GM18867 (cell line): ENCODE results near the gene STYK1.
"Not testable (repeated sequence)": the region's sequence is repeated elsewhere in the genome, so short reads cannot be mapped to it uniquely, and the experiment has no call there.

Source experiments
- ATAC-seq: cut with Tn5 transposase; IDR thresholded peaks from one replicate; pipeline ENCODE4 v1.9.1; 2021; ENCODE audit warnings: mild to moderate bottlenecking, moderate library complexity; ENCODE audit not compliant: unreplicated experiment

Gene STYK1

DNA sequence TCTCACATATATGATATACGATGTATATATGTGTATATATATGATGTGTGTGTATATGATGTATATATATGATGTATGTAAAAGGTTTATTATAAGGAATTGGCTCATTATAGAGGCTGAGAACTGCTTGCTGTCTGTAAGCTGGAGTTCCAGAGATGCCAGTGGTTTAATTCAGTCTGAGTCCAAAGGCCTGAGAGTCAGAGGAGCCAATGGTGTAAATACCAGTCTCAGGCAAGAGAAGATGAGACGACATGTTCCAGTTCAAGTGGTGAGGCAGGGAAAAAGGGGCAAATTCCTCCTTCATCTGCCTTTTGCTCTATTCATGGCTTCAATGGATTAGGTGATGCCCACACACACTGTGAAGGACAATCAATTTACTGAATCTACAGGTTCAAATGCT is 17.1 kb upstream of the STYK1 start:
- ATAC-seq: no peak

- ATAC-seq: no peak
These were observed 15.3 kb upstream of the STYK1 start for GRCh38 chr12:10689146-10689545.

GRCh38 chr12:10688042-10688441 is 14.2 kb upstream of the STYK1 start:
- no peak for ATAC-seq

- no peak for ATAC-seq
These were observed 1.5 kb downstream of the STYK1 start for GRCh38 chr12:10672231-10672868.

DNA sequence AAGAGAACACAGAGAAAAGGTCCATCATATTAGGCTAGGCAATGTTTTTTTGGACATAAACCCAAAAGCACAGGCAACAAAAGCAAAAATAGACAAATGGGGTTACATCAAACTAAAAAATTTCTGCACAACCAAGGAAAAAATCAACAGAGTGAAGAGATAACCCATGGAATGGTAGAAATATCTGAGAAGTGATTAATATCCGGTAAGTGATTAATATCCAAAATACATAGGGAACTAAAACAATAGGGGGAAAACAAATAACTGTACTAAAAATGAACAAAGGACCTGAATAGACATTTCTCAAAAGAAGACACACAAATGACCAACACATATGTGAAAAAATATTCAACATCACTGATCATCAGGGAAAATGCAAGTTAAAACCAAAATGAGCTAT is 4.3 kb downstream of the STYK1 start:
- ATAC-seq: no peak

- ATAC-seq: no peak
These were observed 5.3 kb downstream of the STYK1 start for GRCh38 chr12:10668526-10668925.

DNA sequence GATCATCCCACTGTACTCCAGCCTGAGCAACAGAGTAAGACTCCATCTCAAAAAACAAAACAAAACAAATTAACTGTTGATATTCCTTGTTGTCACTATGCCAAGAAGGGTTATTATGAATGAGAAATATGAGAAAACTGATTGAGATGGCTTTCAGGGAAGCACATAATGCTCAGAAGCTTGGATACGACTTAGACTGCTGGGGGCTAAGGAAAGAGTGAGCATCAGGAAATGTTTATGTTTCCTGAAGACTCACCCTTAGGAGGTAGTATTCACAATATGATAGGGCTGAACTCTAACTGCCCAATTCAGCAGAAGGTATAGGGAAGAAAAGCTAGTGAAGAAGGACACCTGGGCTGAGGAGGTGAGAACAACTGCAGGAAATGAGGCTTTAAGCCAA is 6.3 kb downstream of the STYK1 start:
- no peak for ATAC-seq

DNA sequence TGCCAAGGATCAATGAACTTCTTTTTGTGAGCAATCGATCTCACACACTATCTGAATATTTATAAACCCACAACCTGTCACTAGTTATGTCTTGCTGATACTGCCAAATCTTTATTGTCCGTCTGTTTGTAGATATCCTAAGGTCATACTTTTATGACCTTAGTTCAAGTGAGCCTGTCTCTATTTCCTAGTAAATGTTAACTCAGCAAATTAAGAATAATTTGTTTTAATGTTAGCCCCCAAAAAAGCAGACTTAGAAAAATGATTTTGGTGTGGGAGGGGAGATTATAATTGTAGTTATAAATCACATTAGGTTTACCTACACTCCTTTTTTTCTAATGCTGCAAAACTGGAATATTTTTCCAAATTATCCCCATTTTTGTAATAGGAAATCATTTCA is 9.4 kb downstream of the STYK1 start:
- ATAC-seq: no peak

GRCh38 chr12:10663869-10664268 is 10.0 kb downstream of the STYK1 start:
- no peak for ATAC-seq

- ATAC-seq: no peak
These were observed 12.5 kb downstream of the STYK1 start for GRCh38 chr12:10661338-10661737.

DNA sequence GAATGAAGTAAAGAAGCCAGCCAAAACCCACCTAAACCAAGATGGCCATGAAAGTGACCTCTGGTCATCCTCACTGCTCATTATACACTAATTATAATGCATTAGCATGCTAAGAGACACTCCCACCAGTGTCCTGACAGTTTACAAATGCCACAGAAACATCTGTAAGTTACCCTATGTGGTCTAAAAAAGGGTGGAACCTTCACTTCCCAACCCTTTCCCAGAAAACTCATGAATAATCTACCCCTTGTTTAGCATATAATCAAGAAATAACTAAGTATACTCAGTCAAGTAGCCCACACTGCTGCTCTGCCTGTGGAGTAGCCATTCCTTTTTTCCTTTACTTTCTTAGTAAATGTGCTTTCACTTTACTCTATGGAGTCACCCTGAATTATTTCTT is 19.8 kb downstream of the STYK1 start:
- ATAC-seq: no peak

GRCh38 chr12:10652192-10652591 is 21.7 kb downstream of the STYK1 start:
- ATAC-seq: no peak

GRCh38 chr12:10646576-10646975 is 27.3 kb downstream of the STYK1 start:
- ATAC-seq: not testable (repeated sequence)

DNA sequence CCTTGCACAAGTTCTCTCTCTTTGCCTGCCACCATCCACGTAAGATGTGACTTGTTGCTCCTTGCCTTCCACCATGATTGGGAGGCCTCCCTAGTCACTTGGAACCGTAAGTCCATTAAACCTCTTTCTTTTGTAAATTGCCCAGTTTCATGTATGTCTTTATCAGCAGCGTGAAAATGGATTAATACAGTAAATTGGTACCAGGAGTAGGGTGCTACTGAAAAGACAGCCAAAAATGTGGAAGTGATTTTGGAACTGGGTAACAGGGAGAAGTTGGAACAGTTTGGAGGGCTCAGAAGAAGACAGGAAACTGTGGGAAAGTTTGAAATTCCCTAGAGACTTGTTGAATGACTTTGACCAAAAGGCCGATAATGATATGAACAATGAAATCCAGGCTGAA is 27.9 kb downstream of the STYK1 start:
- ATAC-seq: no peak

- ATAC-seq: no peak
These were observed 31.9 kb downstream of the STYK1 start for GRCh38 chr12:10641735-10642500.

DNA sequence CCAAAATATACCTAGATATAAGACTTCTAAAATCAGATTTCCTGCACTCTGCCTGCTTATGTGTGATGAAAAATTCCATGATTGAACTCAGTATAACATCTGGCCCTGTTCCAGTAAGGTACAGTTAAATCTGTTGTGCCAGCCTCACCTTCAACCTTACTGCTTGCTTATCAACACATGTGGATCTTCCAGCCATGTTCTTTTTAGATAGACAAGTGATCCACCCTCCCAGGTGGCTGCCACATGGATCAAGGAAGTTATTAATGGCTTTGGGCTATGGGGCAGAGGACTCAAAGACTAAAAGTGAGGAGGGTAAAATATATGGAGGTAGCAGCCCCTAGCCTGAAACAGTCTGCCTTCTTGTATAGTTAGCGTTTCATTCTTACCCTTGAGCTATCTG is 35.1 kb downstream of the STYK1 start:
- no peak for ATAC-seq

DNA sequence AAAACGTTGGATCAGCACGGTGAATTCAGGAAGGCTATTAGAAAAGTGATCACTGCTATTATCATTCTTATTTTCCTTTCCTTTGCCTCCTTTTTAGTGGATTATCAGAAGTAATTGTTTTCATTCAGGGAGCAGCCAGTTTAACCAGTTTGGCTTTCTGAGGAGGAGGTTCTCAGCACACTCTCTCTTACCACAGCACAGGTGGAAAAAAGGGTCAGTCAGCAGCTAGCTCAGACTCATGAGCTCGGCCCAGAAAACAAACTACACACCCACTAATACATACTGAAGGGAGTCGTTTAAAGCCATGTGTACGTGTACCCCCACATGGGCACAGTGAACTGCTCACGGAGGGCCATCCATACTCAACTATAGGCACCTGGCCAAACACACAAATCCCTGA is 37.2 kb downstream of the STYK1 start:
- ATAC-seq: no peak

- no peak for ATAC-seq
These were observed 37.7 kb downstream of the STYK1 start for GRCh38 chr12:10636124-10636523.

DNA sequence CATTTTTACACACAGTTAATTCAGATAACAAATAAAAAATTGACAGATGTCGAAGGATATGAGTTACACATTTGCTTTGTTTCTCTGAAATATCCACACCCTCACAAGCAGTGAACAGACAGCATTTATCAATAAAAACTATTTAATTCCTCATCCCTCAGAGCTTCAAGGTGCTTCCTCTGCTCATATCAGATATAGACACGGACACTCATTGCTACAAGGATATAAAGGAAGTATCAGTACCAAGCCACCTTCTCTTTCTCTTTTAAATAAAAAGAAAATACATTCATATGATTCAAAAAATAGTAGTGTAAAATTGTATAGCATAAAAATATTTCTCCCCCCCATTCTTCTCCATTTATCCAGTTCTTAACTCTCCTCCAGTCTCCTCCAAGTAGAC is 38.5 kb downstream of the STYK1 start:
- ATAC-seq: no peak

GRCh38 chr12:10634427-10634826 is 39.4 kb downstream of the STYK1 start:
- ATAC-seq: no peak

GRCh38 chr12:10633541-10633940 is 40.3 kb downstream of the STYK1 start:
- ATAC-seq: no peak

DNA sequence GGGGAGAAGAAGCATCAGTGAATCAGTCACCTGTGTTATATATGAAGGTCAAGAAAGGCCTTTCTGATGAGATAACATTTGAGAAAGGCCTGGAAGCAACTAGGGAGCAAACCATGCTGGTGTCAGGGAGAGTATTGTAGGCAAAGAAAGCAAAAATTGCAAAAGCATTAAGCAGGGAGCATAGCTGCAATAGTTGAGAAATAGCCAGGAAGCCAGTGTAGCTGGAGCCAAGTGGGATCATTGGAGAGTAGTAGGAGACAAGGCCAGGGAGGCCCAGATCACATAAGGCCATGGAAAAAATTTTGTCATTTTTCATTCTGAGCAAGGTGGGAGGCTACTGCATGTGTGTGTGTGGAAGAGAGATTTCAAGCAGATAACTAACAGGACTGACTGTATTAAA is 41.6 kb downstream of the STYK1 start:
- no peak for ATAC-seq

GRCh38 chr12:10624605-10625004 is 49.2 kb downstream of the STYK1 start:
- ATAC-seq: no peak
